ENCODE data around the gene GLT8D1. TPM values are rescaled to one million over a fixed set of nuclear protein-coding genes. Genes with fewer than 3 reads are reported as not detected.

GLT8D1 gene
- total RNA-seq, 4 donors from 2014 or later = 31.6 to 40.3 (median 35.7) TPM

DNA sequence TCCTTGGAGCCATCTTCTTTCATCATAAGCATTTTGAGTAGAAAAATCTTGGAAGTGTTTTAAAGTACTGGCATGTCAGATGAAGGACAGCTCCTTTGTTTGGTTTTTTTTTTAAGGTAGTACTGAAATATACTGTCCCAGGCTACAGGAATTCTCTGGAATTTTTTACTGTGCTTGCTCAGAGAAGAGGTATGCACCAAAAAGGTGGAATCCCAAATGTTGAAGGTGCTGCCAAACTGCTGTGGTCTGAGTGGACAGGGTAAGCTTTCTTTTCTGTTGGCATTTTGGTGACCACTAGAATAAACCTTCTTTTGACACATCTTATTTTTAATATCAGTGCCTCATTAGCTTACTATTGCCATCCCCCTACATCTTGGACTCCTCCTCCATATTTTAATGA lies 12.5 kb downstream of the GLT8D1 start:
- DNase-seq (ENCODE audit: extremely low spot score) = no peak
- Histone ChIP-seq H3K4me3 (no peak overlapping the region), H3K36me3 (peaks cover 90 to 100% (median 98%) of the 10 kb centered on the region in 4 donors), H3K9me3 (no peaks in the 10 kb centered on the region), H3K27me3 (no peaks in the 10 kb centered on the region), H3K27ac (replicated peaks in 1 of 4) (no peak overlapping the region), H3K4me1 (peaks cover 0 to under 1% (median 0%) of the 10 kb centered on the region in 4 donors)
- intact Hi-C loops (cut with DNase I) = no loop called here
- TF ChIP-seq EP300 (IDR thresholded peaks at IDR 0.05) = no peak
- no peak for TF ChIP-seq POLR2A (IDR thresholded peaks at IDR 0.05; ENCODE audit: low read depth)
- TF ChIP-seq POLR2AphosphoS5 (IDR thresholded peaks at IDR 0.05) = no peak
- TF ChIP-seq, protein P1, sequence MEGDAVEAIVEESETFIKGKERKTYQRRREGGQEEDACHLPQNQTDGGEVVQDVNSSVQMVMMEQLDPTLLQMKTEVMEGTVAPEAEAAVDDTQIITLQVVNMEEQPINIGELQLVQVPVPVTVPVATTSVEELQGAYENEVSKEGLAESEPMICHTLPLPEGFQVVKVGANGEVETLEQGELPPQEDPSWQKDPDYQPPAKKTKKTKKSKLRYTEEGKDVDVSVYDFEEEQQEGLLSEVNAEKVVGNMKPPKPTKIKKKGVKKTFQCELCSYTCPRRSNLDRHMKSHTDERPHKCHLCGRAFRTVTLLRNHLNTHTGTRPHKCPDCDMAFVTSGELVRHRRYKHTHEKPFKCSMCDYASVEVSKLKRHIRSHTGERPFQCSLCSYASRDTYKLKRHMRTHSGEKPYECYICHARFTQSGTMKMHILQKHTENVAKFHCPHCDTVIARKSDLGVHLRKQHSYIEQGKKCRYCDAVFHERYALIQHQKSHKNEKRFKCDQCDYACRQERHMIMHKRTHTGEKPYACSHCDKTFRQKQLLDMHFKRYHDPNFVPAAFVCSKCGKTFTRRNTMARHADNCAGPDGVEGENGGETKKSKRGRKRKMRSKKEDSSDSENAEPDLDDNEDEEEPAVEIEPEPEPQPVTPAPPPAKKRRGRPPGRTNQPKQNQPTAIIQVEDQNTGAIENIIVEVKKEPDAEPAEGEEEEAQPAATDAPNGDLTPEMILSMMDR (IDR thresholded peaks at IDR 0.05) = no peak

GRCh38 chr3:52690560-52690959 lies 15.0 kb downstream of the GLT8D1 start:
- peaks cover 6 to 19% (median 12%) of the 10 kb centered on the region in 4 donors for H3K4me1 ChIP-seq
- no peaks in the 10 kb centered on the region for H3K27me3 ChIP-seq
- no peaks in the 10 kb centered on the region for H3K9me3 ChIP-seq
- TF ChIP-seq, protein P1 (IDR thresholded peaks at IDR 0.05) = no peak
- TF ChIP-seq POLR2AphosphoS5 (IDR thresholded peaks at IDR 0.05) (no peak), EP300 (IDR thresholded peaks at IDR 0.05) (no peak), POLR2A (IDR thresholded peaks at IDR 0.05; ENCODE audit: low read depth) (no peak)
- WGBS = 94% methylated on average over 2 of the region's 2 CpGs
- DNase-seq (ENCODE audit: extremely low spot score) = no peak
- peaks cover 74 to 84% (median 82%) of the 10 kb centered on the region in 4 donors for H3K36me3 ChIP-seq
- intact Hi-C loops (cut with DNase I) = no loop called here
- no peak overlapping the region for H3K4me3 ChIP-seq
- no peak overlapping the region for H3K27ac ChIP-seq (replicated peaks in 1 of 4)

DNA sequence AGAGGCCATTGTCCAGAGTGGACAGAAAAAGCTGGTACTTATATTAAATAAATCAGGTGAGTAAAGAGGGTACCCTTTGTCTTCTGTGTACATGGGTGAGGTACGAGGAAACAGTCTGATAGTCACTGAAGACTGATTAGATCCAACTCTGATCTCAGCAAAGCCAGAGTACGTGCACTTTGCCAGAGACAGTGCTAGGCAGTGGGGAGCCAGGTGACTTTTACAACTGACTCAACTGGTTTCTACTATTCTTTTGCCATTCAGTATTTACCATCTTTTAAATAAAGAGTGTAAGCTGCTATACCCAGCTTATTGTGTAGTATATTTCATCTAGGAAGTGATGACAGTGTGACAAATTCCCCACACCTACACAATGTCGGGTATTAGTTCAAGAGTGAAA lies 16.4 kb downstream of the GLT8D1 start:
- no peak overlapping the region for H3K4me3 ChIP-seq
- no peaks in the 10 kb centered on the region for H3K9me3 ChIP-seq
- no peaks in the 10 kb centered on the region for H3K27me3 ChIP-seq
- no peak for DNase-seq (ENCODE audit: extremely low spot score)
- no peak overlapping the region for H3K27ac ChIP-seq (replicated peaks in 1 of 4)
- peaks cover 13 to 28% (median 20%) of the 10 kb centered on the region in 4 donors for H3K4me1 ChIP-seq
- peaks cover 62 to 70% (median 69%) of the 10 kb centered on the region in 4 donors for H3K36me3 ChIP-seq
- 85% methylated on average over 3 of the region's 3 CpGs for WGBS
- no peak for TF ChIP-seq EP300 (IDR thresholded peaks at IDR 0.05)
- TF ChIP-seq, protein P1 (IDR thresholded peaks at IDR 0.05) = no peak
- no peak for TF ChIP-seq POLR2AphosphoS5 (IDR thresholded peaks at IDR 0.05)
- no peak for TF ChIP-seq POLR2A (IDR thresholded peaks at IDR 0.05; ENCODE audit: low read depth)
- intact Hi-C loops (cut with DNase I) = loop anchor here (10.0 kb wide), 1 partner anchor 214 kb away; no protein-coding TSS in a partner anchor

DNA sequence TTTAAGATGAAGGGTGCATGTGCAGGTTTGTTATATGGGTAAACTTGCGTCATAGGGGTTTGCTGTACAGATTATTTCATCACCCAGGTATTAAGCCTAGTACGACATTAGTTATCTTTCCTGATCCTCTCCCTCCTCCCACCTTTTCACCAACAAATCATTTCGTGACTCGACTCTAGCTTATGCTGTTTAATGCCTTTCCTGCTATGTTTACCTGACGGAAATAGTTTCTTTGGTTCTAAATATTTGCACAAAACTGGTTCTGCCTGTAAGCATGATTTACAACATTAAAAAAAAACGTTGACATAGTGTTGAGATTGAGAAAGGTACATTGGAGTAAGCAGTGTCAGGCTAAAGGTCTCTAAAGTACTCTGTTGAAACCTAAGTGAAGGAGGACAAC lies 17.3 kb downstream of the GLT8D1 start:
- Histone ChIP-seq H3K9me3 (no peaks in the 10 kb centered on the region), H3K36me3 (peaks cover 55 to 62% (median 60%) of the 10 kb centered on the region in 4 donors), H3K4me1 (peaks cover 21 to 37% (median 29%) of the 10 kb centered on the region in 4 donors), H3K27ac (replicated peaks in 1 of 4) (no peak overlapping the region), H3K4me3 (no peak overlapping the region), H3K27me3 (no peaks in the 10 kb centered on the region)
- DNase-seq (ENCODE audit: extremely low spot score) = no peak
- WGBS = 79% methylated on average over 6 of the region's 6 CpGs
- TF ChIP-seq, protein P1 (IDR thresholded peaks at IDR 0.05) = no peak
- TF ChIP-seq POLR2AphosphoS5 (IDR thresholded peaks at IDR 0.05) = no peak
- TF ChIP-seq EP300 (IDR thresholded peaks at IDR 0.05) = no peak
- no peak for TF ChIP-seq POLR2A (IDR thresholded peaks at IDR 0.05; ENCODE audit: low read depth)
- intact Hi-C loops (cut with DNase I) = loop anchor here (10.0 kb wide), 1 partner anchor 213 kb away; no protein-coding TSS in a partner anchor

Data from esophagus muscularis mucosa (tissue), 4 donors.